Subcutaneous adipose tissue (tissue), 4 donors: ENCODE measurements around the gene ACER3. TPM values are rescaled to one million over a fixed set of nuclear protein-coding genes. Genes with fewer than 3 reads are reported as not detected.

Source experiments
- CTCF ChIP-seq: fragments of 450-650 bp; IDR thresholded peaks from one replicate; pipeline ENCODE4 v1.5.1; 2016; ENCODE audit warnings: low read depth, mild to moderate bottlenecking, control low read depth, antibody characterized with exemption, moderate library complexity
- total RNA-seq, 4 donors: library from RNA; depleted of rRNA; stranded (reverse); fragments of >200 nt; gene quantifications; one replicate each; pipeline ENCODE4 v1.1.0, GENCODE V29; 2016

The ACER3 gene
- total RNA-seq, 4 donors from 2014 or later = 28.6 to 39.4 (median 31.5) TPM

- no peak for TF ChIP-seq CTCF
These were observed 159.4 kb downstream of the ACER3 start for GRCh38 chr11:77019976-77020595.

- TF ChIP-seq CTCF = no peak
These were observed 160.0 kb downstream of the ACER3 start for GRCh38 chr11:77020734-77021133.

- no peak for TF ChIP-seq CTCF
These were observed 164.0 kb downstream of the ACER3 start for GRCh38 chr11:77024745-77025144.

GRCh38 chr11:77026221-77026620 is 165.5 kb downstream of the ACER3 start:
- no peak for TF ChIP-seq CTCF

- no peak for TF ChIP-seq CTCF
These were observed 166.0 kb downstream of the ACER3 start for GRCh38 chr11:77026743-77027142.

- TF ChIP-seq CTCF = no peak
These were observed 166.6 kb downstream of the ACER3 start for GRCh38 chr11:77027275-77027674.

- no peak for TF ChIP-seq CTCF
These were observed 169.1 kb downstream of the ACER3 start for GRCh38 chr11:77029829-77030228.
